ENCODE measurements around the gene SPTBN2.

DNA sequence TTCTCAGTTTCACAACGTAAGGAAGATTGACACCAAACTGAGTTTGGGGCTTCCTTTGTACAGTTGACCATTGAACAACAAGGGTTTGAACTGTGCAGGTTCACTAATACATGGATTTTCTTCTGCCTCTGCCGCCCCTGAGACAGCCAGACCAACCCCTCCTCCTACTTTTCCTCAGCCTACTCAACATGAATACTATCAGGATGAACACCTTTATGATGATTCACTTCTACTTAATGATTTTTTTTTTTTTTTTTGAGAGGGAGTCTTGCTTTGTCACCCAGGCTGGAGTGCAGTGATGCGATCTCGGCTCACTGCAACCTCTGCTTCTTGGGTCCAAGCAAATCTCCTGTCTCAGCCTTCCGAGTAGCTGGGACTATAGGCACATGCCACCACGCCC is 75.9 kb downstream of the SPTBN2 start:
- TF ChIP-seq SIN3A (IDR thresholded peaks at IDR 0.05; ENCODE audit: borderline replicate concordance, insufficient read depth, low read length) (no peak), POLR2AphosphoS5 (IDR thresholded peaks at IDR 0.05; ENCODE audit: low read depth, low read length) (no peak)
